Epidermal melanocyte (primary cell): ENCODE data around the gene METTL8.
A peak's percentile ranks its signal among the peaks of the same experiment; 100 is the strongest.
"Not testable (repeated sequence)": the region's sequence is repeated elsewhere in the genome, so short reads cannot be mapped to it uniquely, and the experiment has no call there.

ENCODE experiments used
- DNase-seq: peaks from one replicate; pipeline ENCODE4 v3.0.0; 2011; ENCODE audit warnings: low spot score; ENCODE audit not compliant: insufficient read length

METTL8 gene

DNA sequence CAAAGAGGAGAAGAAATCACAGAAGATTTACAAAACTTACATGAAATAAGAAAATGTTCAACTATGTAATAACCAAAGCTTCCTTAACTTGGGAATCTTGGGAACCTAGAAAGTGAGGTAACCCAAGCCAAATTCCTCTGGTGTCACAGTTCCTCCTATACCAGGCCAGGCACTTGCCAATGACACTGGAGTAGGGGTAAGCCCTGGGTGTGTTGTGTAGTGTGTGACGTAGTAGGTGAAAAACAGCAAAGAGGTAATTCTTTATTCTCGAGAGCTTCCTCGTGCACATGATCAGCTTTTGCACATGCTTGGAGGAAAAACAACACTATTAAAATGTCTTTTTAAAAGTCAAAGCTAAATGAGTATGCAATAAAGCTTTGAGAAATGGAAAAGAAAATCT, 118.0 kb downstream of the METTL8 start:
- DNase-seq: no peak

DNA sequence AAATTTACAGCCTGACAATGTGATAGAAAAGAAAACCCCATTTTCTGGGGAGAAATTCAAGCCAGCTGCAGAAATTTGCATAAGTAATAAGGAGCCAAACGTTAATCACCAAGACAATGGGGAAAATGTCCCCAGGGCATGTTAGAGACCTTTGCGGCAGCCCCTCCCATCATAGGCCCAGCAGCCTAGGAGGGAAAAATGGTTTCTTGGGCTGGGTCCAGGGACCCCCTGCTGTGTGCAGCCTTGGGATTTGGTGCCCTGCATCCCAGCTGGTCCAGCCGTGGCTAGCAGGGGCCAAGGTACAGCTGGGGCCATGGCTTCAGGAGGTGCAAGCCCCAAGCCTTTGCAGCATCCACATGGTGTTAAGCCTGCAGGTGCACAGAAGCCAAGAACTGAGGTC, 121.6 kb downstream of the METTL8 start:
- DNase-seq: not testable (repeated sequence)

DNA sequence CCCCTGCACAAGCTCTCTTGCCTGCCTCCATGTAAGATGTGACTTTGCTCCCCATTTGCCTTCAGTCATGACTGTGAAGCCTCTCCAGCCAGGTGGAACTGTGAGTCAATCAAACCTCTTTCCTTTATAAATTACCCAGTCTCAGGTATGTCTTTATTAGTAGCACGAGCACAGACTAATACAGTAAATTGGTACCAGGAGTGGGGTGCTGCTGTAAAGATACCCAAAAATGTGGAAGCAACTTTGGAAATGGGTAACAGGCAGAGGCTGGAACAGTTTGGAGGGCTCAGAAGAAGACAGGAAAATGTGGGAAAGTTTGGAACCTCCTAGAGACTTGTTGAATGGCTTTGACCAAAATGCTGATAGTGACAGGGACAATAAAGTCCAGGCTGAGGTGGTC, 122.2 kb downstream of the METTL8 start:
- not testable (repeated sequence) for DNase-seq

DNA sequence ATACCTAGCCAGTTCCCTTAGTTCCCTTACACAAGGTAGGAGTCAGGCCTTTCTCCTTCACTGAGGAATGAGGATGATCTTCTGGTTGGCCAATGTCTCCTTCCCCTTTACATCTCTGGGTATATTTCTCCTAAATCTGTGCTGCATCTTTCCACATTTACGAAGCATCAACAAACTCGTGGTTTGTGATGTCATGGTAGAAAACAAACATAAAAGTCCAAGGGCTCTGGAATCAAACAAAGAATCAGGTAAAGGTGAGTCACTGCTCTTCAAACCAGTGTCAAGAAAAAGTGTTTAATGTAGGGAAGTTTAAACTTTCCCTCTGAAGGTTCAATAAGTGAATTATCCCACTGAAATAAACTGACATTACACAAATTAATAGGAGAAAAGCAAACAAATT, 122.9 kb downstream of the METTL8 start:
- DNase-seq: no peak

DNA sequence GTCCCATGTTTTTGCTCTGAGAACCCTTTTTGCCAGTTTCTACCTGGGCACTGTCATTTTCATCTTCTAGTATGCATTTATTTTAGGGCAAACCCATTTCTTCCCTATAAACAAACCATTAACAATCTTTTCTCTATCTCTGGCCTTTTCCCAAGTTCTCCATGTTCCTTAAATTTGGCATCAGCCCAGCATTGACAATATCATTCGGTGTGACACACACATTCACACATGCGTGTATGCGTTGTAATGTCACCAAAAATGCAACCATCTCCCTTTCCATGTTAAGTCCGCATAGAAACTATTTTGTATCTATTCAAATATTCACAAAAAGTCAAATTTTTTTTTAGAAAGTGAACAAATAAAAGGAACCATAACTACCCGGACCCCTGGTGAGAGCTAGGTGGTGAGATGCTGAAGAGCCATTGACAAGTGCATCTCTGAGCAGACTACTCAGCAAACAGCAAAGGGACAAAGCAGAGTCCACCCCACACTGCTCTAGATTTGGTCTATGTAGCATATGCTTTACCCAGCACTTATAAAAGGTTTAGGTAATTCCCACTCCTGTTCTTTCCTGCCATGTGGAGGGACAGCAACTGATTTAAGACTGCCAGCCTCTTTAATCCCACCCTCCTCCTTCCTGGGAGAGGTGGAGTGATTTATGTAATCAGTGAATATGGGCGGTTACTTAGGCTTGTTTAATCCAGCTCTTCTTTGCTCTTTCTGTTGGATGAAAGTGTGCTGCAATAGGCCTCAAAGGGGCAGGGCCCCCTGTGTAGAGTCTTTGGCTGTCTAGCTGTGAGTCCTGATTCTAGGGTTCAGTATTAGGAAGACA, 124.1 kb downstream of the METTL8 start:
- DNase-seq: no peak

DNA sequence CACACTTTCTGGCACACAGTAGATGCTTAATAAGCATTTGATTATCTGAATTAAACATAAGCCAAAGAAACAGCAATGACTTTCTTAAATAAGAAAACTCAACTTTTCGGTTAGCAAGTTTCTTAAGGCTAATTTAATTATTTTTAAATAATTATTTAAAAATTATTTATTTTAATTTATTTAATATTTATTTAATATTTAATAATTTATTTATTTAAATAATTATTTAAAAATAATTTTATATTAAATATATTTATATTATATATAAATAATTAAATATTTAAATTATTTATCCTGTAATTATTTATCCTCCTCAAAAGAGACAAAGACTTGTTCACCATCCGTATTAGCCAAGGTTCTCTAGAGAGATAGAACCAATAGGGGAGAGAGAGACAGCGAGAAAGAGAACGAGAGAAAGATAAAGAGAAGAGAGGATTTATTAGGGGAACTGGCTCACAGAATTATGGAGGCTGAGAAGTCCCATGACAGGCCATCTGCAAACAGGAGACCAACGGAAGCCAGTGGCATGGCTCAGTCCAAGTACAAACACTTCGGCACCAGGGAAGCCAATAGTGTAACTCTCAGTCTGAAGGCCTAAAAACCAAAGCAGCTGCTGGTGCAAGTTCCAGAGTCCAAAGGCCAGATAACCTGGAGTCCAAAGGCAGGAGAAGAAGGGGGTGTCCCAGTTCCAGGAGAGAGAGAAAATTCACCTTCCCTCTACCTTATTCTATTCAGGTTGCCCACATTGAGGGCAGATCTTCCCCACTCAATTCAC, 125.3 kb downstream of the METTL8 start:
- no peak for DNase-seq

DNA sequence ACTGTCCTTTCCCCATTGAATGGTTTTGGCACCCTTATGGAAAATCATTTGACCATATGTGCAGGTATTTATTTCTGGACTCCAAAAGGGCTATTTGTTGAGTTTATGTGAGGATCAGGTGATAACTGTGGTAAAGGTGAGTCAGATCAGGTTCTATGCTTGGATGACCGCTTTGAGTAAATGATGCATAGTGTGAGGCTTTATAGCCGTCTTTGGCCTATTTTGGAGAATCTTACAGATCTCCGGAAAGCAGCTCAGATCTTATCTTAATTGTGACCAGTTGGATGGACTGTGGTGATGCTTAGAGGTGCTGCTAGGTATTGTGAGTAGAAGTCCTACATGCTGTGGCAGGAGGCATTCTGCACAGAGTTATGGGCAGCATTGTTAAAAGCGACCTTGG, 126.2 kb downstream of the METTL8 start:
- no peak for DNase-seq

DNA sequence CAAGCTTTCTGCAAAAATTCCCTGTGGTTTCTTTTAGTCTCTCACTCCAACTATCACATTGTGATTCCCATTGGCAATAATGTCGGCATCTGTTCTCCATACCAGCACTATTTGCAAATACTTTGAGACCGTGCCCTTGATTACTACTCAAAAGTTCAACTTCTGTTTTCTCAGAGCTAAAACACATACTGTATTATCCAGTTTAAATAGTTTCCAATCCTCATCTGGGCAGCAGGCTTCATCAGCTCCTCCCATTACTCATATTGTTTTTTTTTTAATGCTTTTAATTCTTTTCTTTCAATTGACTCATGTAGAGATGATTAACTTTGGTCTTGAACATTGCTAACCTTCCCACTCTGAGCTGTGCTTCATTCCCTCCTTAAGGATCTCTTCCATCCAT, 135.8 kb downstream of the METTL8 start:
- no peak for DNase-seq

DNA sequence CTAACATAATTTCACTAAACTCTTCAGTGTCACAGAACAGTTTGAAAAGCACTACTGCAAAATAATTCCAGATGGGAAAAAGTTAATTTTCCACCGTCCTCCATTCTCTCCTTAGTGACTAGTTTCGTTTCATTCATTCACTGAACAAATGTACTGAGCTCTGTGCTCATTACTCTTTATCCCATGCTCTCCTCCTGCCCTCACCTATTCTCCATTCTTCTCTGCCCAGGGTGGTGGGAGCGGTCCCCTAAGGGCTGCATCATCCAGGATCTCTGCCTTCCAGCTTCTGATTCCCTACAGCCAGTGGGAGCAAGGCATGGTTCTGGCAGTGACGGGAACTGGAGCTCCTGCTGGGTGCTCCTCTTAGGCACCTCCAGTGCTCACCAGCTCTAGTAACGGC, 139.2 kb downstream of the METTL8 start:
- DNase-seq: no peak

DNA sequence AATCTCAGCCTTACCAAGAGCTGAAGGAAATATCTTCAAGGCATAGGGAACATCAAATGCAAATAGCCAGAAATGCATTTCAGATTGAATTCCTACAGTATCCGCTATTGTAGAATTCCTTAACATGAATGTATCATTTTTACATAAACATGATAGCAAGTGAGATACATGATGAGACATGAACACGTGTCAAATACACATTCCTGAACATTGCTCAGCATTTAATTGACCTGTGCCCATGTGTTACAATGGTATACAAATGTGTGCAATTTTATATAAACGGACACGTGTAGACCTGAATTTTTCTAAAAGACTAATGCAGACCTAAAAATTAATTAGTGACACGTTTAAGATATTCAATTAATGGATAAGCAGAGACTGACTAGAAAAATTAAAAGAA, 140.1 kb downstream of the METTL8 start:
- DNase-seq: no peak

DNA sequence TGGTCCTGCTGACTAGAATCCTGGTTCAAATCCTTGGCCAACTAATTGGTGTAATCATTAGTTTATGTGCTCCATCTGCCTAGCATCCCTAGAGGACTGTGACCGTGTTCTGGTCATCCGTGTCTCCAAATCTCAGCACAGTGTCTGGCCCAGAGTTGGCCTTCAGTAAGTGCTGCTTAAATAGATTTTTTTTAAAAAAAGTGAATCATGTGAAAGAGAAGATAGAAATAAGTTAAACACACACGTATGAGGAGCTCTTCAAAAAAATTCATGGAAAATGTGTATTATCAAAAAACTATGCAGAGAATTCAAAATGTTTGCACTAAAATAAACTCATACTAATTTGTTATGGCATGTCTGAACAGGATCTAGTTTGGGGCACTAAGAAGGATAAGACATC, 143.8 kb downstream of the METTL8 start:
- DNase-seq: no peak

DNA sequence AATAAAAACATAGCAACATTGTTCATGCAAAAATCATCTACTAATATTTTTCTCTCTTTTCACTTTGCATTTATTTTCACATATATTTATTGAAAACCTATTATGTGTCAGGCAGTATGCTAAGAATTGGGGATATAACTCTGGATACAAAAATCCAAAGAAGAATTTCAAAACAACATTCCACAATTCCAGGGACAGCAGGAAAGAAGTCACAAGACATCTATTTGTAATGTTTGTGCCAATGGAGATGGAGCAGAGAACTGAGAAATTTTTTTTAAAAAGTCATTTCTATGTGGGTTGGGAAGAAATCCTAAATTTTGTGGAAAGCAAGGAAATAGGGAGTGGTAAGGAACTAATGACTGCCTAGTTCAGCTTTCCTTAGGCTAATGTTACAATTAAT, 144.5 kb downstream of the METTL8 start:
- no peak for DNase-seq

DNA sequence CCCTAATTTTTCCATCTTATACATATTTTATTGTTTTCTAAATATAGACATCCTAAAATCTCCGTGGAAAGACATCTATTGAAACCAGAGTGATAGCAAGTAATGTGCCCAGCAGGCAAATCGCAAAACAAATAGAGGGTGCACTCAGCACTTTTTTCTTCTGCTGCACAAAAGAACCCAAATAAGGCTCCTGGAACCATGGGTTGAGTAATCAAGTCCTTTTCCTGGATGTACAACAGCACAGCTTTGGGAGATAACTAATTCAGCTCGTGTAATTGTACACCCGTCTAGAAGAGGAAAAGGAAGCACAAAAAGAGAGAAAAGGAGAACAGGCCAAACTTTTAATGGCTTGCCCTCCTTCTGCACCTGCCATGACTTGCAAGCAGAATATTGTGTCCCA, 146.2 kb downstream of the METTL8 start:
- no peak for DNase-seq

DNA sequence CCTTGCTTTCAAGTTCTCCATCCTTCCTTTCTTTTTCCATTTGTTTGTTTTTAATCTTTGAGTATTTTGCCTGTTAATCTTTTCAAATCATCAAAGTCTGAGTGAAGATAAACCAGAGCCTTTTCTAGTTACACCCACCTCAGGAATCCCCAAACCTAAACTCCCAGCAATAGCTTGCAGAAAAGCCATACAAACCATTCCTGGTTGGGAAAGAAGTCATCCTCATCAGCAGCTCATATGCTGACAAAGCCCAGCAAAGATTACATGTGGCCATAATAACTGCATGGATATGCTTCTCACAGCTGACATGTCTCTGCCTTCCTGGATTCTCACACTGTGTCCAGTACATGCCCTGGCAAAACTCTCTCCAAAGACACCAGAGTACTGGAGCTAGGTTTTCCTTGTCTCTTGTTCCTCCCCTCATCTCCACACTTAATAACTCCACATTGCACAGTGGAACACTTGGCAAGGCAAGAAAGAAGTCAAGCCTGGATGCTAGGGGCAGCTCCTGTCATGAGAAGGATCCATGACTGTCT, 146.7 kb downstream of the METTL8 start:
- DNase-seq: no peak

DNA sequence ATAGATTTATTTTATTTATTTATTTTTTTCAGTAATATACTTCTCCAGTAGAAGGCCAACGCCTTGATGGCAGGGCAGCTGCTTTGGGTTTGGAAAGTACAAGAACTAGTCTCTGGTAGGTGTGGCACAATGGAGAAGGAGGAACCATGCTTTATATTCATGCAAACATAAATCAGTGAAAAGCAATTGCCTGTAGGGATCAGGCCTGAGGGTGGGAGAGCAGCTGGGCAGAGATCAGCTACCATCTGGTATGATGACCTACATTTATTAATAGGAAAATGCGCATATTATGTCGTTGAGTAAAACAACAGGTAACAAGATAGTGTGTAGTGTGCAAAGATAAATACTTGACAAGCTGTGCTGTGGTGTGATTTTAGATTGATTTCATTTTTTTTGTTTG, 152.7 kb downstream of the METTL8 start:
- no peak for DNase-seq

DNA sequence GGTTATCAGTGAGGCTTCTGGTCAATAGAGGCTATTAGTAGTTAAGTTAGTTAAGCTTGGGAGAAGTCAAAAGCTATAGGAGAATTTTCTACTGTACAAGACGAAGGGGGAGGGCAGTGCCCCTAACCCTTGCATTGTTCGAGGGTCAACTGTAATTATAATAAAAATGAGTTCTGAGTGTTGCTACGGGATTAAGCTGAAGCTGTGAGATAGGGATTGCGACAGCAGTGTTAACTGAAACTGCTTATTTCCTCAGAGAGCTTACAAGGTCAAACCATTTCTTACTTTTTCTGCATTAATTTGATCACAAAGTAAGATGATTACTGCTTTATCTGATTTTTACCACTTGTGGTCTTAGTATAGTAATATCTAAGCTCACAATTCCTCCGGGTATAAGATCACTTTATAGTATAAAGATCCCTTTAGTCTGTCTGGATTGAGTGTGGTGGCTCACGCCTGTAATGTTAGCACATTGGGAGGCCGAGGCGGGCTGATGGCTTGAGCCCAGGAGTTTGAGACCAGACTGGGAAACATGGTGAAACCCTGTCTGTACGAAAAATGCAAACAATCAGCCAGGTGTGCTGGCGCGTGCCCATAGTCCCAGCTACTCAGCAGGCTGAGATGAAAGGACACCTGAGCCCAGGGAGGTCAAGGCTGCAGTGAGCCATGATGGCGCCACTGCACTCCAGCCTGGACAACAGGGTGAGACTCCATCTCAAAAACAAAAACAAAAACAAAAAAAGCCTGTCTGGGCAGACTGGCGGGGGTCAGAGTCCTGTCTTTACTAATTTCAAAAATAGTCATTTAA, 153.6 kb downstream of the METTL8 start:
- DNase-seq: no peak

DNA sequence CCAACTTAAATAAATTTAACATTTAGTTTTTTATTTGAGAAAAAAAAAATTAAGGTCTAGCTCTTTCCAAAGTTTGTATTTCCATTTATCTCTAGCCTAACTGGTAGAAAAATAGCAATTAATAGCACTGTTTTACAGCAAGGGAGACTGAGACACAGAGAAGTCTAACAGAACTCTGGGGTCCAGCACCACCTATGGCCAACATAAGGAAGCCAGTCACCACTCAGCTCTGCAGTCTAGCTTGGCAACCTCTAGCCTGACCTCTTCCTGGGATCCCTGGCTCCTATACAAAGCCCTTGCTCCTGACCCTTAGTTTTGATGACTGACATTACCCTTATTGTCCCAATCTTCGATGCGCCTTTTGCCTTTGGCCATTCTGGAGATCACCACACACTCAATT, 159.0 kb downstream of the METTL8 start:
- DNase-seq: no peak

DNA sequence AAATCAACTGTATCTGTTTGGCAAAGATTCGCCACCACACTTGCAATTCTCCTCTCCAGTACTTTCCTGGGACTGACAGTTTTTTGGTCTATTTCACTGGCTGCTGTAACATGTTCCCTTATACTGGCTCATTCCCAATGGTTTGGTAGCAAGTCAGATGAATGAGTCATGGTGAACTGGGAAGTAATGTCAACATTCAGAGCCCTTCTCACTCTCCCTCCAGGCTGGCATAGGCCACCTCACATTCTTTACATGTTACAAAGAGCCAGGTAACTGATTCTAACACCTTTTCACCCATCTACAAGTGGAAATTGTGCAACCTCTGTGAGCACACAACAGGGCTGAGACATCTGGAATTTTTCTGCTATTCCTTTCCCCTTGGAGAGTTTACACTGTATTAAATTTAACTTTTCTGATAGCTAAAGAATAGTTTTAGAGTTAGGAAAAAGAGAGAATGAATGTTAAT, 161.8 kb downstream of the METTL8 start:
- peak; percentile 55 for DNase-seq

DNA sequence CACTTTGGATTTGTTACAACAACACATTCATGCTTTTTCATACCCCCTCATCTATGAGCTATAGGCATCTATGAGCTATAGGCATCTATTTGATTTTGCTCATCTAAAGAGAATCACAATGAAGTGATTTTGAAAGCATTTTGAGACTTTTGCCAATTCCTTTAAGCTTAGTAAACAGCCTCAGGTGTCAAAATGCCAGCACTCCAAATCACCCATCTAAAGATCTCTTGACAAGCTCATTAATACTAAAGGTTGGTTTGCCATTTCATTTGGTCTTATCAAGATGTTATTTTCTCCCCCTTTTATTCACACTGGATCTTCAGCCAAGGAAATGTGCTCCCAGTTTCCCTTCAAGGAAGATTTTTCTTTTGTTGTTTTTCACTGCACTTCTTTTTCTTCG, 162.4 kb downstream of the METTL8 start:
- DNase-seq: no peak

DNA sequence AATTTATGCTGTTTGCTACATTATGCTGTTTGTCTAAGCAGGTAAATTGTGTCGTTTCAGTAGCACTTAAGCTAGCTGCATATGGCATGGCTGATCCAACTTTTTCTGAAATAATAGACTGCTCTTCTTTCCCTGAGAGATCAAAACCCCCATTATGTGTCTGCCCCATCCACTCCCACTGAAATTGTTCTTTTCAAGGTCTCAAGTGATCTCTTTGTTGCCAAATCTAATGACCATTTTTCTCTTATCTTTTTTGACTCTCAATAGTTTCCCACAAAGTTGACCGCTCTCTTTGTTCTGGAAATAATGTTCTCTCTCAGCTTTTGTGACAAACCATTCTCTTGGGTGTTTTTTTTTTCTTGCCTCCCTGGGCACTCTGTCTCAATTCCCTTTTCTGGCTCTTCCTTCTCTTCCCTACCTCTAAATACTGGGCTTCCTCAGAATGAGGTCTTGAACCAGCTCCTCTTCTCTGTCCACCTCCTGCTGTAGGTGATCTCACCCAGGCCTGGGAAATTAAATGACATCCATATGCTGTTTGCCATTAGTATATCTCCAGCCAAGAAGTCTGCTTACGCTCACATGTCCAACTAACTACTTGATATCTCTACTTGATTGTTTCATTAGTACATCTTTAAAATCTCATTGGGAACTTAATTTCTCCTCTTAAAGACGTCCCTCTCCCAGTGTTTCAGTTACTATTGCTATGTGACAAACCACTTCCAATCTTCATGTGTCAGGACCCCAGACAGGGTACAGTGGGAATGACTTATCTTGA, 165.7 kb downstream of the METTL8 start:
- no peak for DNase-seq
